Thyroid gland (tissue), 4 donors: ENCODE results near the gene PKM. TPM values are rescaled to one million over a fixed set of nuclear protein-coding genes. Genes with fewer than 3 reads are reported as not detected.
A peak's percentile ranks its signal among the peaks of the same experiment; 100 is the strongest.

ENCODE experiments used
- DNase-seq, 2 donors: peaks; one replicate each; pipeline ENCODE4 v3.0.0-alpha.2; 2019
- H3K27ac ChIP-seq, 3 donors: fragments of 200-600 bp; sonication (generic); 1 replicate in 2 of 3; 2 replicates in 1 of 3; pipeline ENCODE4 v1.5.1; 2016 to 2019; ENCODE audit warnings: mild to moderate bottlenecking in 1 of 3, moderate library complexity in 1 of 3
- H3K27me3 ChIP-seq: fragments of 200-600 bp; sonication (generic); one replicate; pipeline ENCODE4 v1.5.1; 2019
- H3K36me3 ChIP-seq, 2 donors: fragments of 200-600 bp; sonication (generic); one replicate each; pipeline ENCODE4 v1.5.1; 2016 to 2019
- H3K4me1 ChIP-seq, 2 donors: fragments of 200-600 bp; sonication (generic); one replicate each; pipeline ENCODE4 v1.5.1; 2017 to 2019
- H3K4me3 ChIP-seq, 3 donors: fragments of 200-600 bp; sonication (generic); replicated peaks in 1 of 3; 1 replicate in 2 of 3; 2 replicates in 1 of 3; pipeline ENCODE4 v1.5.1; 2016; ENCODE audit warnings: mild to moderate bottlenecking in 1 of 3
- H3K9me3 ChIP-seq: fragments of 200-600 bp; sonication (generic); one replicate; pipeline ENCODE4 v1.5.1; 2017
- POLR2A ChIP-seq, 2 donors: fragments of 450-650 bp; IDR thresholded peaks; one replicate each; pipeline ENCODE4 v1.6.1; 2017; ENCODE audit warnings: antibody characterized with exemption in 2 of 2, mild to moderate bottlenecking in 2 of 2, moderate library complexity in 1 of 2
- WGBS, 2 donors: methylation state at CpG; one replicate each; pipeline ENCODE4 v1.1.5; 2017; 5-methylcytosine and 5-hydroxymethylcytosine counted together
- intact Hi-C: fragments of 100-400 bp; cut with DNase I; formaldehyde crosslinking; loops from one replicate; pipeline ENCODE4 v1.15.1; 2023
- total RNA-seq, 4 donors: library from RNA; depleted of rRNA; stranded (reverse); fragments of >200 nt; gene quantifications; one replicate each; pipeline ENCODE4 v1.2.3, GENCODE V29; 2016
- TF ChIP-seq, protein P1 (sequence below), 6 experiments: fragments of 200-600 bp in 3 of 6; fragments of 450-650 bp in 3 of 6; sonication (generic) in 3 of 6; IDR thresholded peaks; one replicate each; pipeline ENCODE4 v1.5.1; 2016 to 2019; ENCODE audit warnings: antibody characterized with exemption in 6 of 6, mild to moderate bottlenecking in 2 of 6, inconsistent platforms in 1 of 6, moderate library complexity in 1 of 6

PKM gene
- total RNA-seq, 4 donors from 2014 or later: 270 to 587 (median 340) TPM

DNA sequence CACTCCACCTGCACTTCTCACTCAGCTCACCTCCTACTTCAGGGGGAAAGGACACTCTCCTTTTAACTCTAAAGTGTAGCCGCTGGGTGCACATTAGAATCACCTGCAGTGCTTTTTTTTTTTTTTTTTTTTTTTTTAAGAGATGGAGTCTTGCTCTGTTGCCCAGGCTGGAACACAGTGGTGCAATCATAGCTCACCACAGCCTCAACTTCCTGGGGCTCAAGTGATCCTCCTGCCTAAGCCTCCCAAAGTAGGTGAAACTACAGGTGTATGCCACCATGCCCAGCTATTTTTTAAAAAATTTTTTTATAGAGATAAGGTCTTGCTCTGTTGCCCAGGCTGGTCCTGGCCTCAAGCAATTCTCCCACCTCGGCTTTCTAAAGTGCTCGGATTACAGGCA, 54.2 kb downstream of the PKM start:
- Histone ChIP-seq H3K27me3 (no peaks in the 10 kb centered on the region), H3K27ac (peak overlapping the region; percentile 23 to 78 (median 63)), H3K4me1 (peaks cover 45 to 75% of the 10 kb centered on the region in 2 donors), H3K9me3 (no peaks in the 10 kb centered on the region), H3K36me3 (no peaks in the 10 kb centered on the region), H3K4me3 (no peak overlapping the region)
- WGBS, 2 donors: 72 to 73% methylated on average over 3 of the region's 3 CpGs
- DNase-seq: no peak
- TF ChIP-seq, protein P1, sequence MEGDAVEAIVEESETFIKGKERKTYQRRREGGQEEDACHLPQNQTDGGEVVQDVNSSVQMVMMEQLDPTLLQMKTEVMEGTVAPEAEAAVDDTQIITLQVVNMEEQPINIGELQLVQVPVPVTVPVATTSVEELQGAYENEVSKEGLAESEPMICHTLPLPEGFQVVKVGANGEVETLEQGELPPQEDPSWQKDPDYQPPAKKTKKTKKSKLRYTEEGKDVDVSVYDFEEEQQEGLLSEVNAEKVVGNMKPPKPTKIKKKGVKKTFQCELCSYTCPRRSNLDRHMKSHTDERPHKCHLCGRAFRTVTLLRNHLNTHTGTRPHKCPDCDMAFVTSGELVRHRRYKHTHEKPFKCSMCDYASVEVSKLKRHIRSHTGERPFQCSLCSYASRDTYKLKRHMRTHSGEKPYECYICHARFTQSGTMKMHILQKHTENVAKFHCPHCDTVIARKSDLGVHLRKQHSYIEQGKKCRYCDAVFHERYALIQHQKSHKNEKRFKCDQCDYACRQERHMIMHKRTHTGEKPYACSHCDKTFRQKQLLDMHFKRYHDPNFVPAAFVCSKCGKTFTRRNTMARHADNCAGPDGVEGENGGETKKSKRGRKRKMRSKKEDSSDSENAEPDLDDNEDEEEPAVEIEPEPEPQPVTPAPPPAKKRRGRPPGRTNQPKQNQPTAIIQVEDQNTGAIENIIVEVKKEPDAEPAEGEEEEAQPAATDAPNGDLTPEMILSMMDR (IDR thresholded peaks at IDR 0.05): no peak
- no peak for TF ChIP-seq POLR2A (IDR thresholded peaks at IDR 0.05)
- intact Hi-C loops: no loop called here

DNA sequence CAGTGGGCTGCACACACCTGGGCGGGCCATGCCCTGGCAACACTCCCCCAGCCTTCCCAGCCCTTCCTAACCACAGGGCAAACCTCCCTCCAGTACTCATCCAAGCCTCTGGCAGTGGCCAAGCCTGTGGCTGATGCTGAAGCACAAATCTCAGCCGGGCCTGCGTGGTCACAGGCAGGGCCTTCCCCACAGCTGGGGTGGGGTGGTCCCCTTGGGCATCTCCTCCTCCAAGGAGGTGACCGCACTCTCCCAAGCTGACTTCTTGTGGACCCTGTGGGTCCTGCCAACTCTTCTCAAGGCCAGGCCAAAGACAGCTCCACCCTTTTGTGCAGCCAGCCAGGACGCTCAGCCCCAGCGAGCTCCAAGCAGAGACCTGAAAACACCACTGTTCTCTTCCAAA, 54.8 kb downstream of the PKM start:
- 19 to 46% methylated on average over 3 to 4 of the region's 6 CpGs for WGBS, 2 donors
- Histone ChIP-seq H3K27me3 (no peaks in the 10 kb centered on the region), H3K4me1 (peaks cover 45 to 75% of the 10 kb centered on the region in 2 donors), H3K36me3 (no peaks in the 10 kb centered on the region), H3K9me3 (no peaks in the 10 kb centered on the region), H3K4me3 (no peak overlapping the region), H3K27ac (peak overlapping the region; percentile 23 to 78 (median 63))
- TF ChIP-seq, protein P1 (IDR thresholded peaks at IDR 0.05): no peak
- no peak for TF ChIP-seq POLR2A (IDR thresholded peaks at IDR 0.05)
- intact Hi-C loops: no loop called here
- DNase-seq: peak; percentile 66 to 74

- H3K9me3 ChIP-seq: no peaks in the 10 kb centered on the region
- H3K27ac ChIP-seq: peak overlapping the region; percentile 64 to 78 (median 65)
- H3K27me3 ChIP-seq: no peaks in the 10 kb centered on the region
- DNase-seq: no peak
- TF ChIP-seq, protein P1 (IDR thresholded peaks at IDR 0.05): no peak
- TF ChIP-seq POLR2A (IDR thresholded peaks at IDR 0.05): no peak
- H3K4me3 ChIP-seq: no peak overlapping the region
- intact Hi-C loops: no loop called here
- no peaks in the 10 kb centered on the region for H3K36me3 ChIP-seq
- 86 to 90% methylated on average over 15 of the region's 15 CpGs for WGBS, 2 donors
- peaks cover 40 to 67% of the 10 kb centered on the region in 2 donors for H3K4me1 ChIP-seq
Observed at GRCh38 chr15:72175186-72176044, 55.6 kb downstream of the PKM start.

GRCh38 chr15:72174551-72175165, 56.3 kb downstream of the PKM start:
- TF ChIP-seq, protein P1 (IDR thresholded peaks at IDR 0.05): no peak
- TF ChIP-seq POLR2A (IDR thresholded peaks at IDR 0.05): no peak
- Histone ChIP-seq H3K4me3 (no peak overlapping the region), H3K36me3 (no peaks in the 10 kb centered on the region), H3K9me3 (no peaks in the 10 kb centered on the region), H3K27ac (peak overlapping the region; percentile 64 to 78 (median 65)), H3K4me1 (peaks cover 36 to 66% of the 10 kb centered on the region in 2 donors), H3K27me3 (no peaks in the 10 kb centered on the region)
- 66 to 85% methylated on average over 5 of the region's 5 CpGs for WGBS, 2 donors
- DNase-seq: no peak
- intact Hi-C loops: no loop called here
